WI38 (cell line): Measurements from ENCODE around the gene AFAP1.

Source experiments
- H3K4me3 ChIP-seq: 2 replicates; pipeline ENCODE4 v1.5.1; 2011; ENCODE audit warnings: low read depth, mild to moderate bottlenecking, control low read depth, low read length
- CTCF ChIP-seq: IDR thresholded peaks from 2 replicates; pipeline ENCODE4 v1.5.1; 2012; ENCODE audit warnings: low read depth, mild to moderate bottlenecking, control low read depth, low read length

Gene AFAP1

GRCh38 chr4:7770224-7771050, 169.2 kb downstream of the AFAP1 start:
- TF ChIP-seq CTCF = peak; percentile 52

GRCh38 chr4:7769396-7770223, 170.1 kb downstream of the AFAP1 start:
- TF ChIP-seq CTCF = no peak
- H3K4me3 ChIP-seq = no peak overlapping the region

More at GRCh38 chr4:7770224-7771050, 169.2 kb downstream of the AFAP1 start:
- no peak overlapping the region for H3K4me3 ChIP-seq

- no peak for TF ChIP-seq CTCF
- H3K4me3 ChIP-seq = no peak overlapping the region
Measured at GRCh38 chr4:7768736-7769135, 170.9 kb downstream of the AFAP1 start.

- no peak overlapping the region for H3K4me3 ChIP-seq
- no peak for TF ChIP-seq CTCF
Measured at GRCh38 chr4:7767966-7768365, 171.7 kb downstream of the AFAP1 start.

GRCh38 chr4:7767526-7767925, 172.1 kb downstream of the AFAP1 start:
- no peak for TF ChIP-seq CTCF
- H3K4me3 ChIP-seq = no peak overlapping the region

- H3K4me3 ChIP-seq = no peak overlapping the region
- no peak for TF ChIP-seq CTCF
Measured at GRCh38 chr4:7766661-7767345, 172.9 kb downstream of the AFAP1 start.
